Muscle layer of duodenum (tissue), 2 donors: ENCODE measurements around the gene RBBP8NL.

Source experiments
- H3K27ac ChIP-seq: one replicate; pipeline ENCODE4 v1.7.0; 2013; ENCODE audit warnings: mild to moderate bottlenecking, low read length
- H3K27me3 ChIP-seq: one replicate; pipeline ENCODE4 v1.7.0; 2013; ENCODE audit warnings: low read depth, mild to moderate bottlenecking, control low read depth, low read length
- H3K36me3 ChIP-seq, 2 donors: one replicate each; pipeline ENCODE4 v1.7.0; 2013; ENCODE audit warnings: low read length in 2 of 2, control low read depth in 1 of 2, mild to moderate bottlenecking in 1 of 2; ENCODE audit not compliant: insufficient read depth in 2 of 2, control insufficient read depth in 1 of 2
- H3K4me1 ChIP-seq, 2 donors: one replicate each; pipeline ENCODE4 v1.7.0; 2013; ENCODE audit warnings: low read length in 2 of 2, mild to moderate bottlenecking in 2 of 2, control low read depth in 1 of 2, moderate library complexity in 1 of 2; ENCODE audit not compliant: insufficient read depth in 2 of 2, control insufficient read depth in 1 of 2
- H3K4me3 ChIP-seq, 2 donors: one replicate each; pipeline ENCODE4 v1.7.0; 2013; ENCODE audit warnings: low read length in 2 of 2, low read depth in 1 of 2, mild to moderate bottlenecking in 1 of 2
- H3K9me3 ChIP-seq, 2 donors: one replicate each; pipeline ENCODE4 v1.7.0; 2013; ENCODE audit warnings: low read length in 2 of 2, control low read depth in 1 of 2, mild to moderate bottlenecking in 1 of 2; ENCODE audit not compliant: control insufficient read depth in 1 of 2
- donor health status: healthy.

RBBP8NL gene

GRCh38 chr20:62470001-62470400, 42.7 kb upstream of the RBBP8NL start:
- Histone ChIP-seq H3K27ac (no peak overlapping the region), H3K4me3 (no peak overlapping the region), H3K27me3 (peaks cover 13% of the 10 kb centered on the region), H3K9me3 (no peaks in the 10 kb centered on the region), H3K4me1 (peaks cover 0 to 4% of the 10 kb centered on the region in 2 donors), H3K36me3 (no peaks in the 10 kb centered on the region)

- Histone ChIP-seq H3K9me3 (no peaks in the 10 kb centered on the region), H3K27ac (no peak overlapping the region), H3K36me3 (no peaks in the 10 kb centered on the region), H3K27me3 (peaks cover 6% of the 10 kb centered on the region), H3K4me3 (no peak overlapping the region), H3K4me1 (no peaks in the 10 kb centered on the region)
Observed at GRCh38 chr20:62469352-62469751, 42.0 kb upstream of the RBBP8NL start.

- H3K9me3 ChIP-seq: no peaks in the 10 kb centered on the region
- no peaks in the 10 kb centered on the region for H3K36me3 ChIP-seq
- H3K27me3 ChIP-seq: no peaks in the 10 kb centered on the region
- H3K27ac ChIP-seq: no peak overlapping the region
- no peaks in the 10 kb centered on the region for H3K4me1 ChIP-seq
- no peak overlapping the region for H3K4me3 ChIP-seq
Observed at GRCh38 chr20:62466806-62467537, 39.6 kb upstream of the RBBP8NL start.

GRCh38 chr20:62466072-62466760, 38.9 kb upstream of the RBBP8NL start:
- H3K27ac ChIP-seq: no peak overlapping the region
- H3K36me3 ChIP-seq: no peaks in the 10 kb centered on the region
- H3K27me3 ChIP-seq: no peaks in the 10 kb centered on the region
- H3K9me3 ChIP-seq: no peaks in the 10 kb centered on the region
- no peak overlapping the region for H3K4me3 ChIP-seq
- H3K4me1 ChIP-seq: no peaks in the 10 kb centered on the region

GRCh38 chr20:62464990-62465389, 37.7 kb upstream of the RBBP8NL start:
- H3K9me3 ChIP-seq: no peaks in the 10 kb centered on the region
- no peak overlapping the region for H3K4me3 ChIP-seq
- no peak overlapping the region for H3K27ac ChIP-seq

GRCh38 chr20:62464425-62464770, 37.1 kb upstream of the RBBP8NL start:
- Histone ChIP-seq H3K36me3 (no peaks in the 10 kb centered on the region), H3K9me3 (no peaks in the 10 kb centered on the region), H3K4me1 (no peaks in the 10 kb centered on the region), H3K27me3 (no peaks in the 10 kb centered on the region), H3K4me3 (no peak overlapping the region), H3K27ac (no peak overlapping the region)

More at GRCh38 chr20:62464990-62465389, 37.7 kb upstream of the RBBP8NL start:
- H3K36me3 ChIP-seq: no peaks in the 10 kb centered on the region
- no peaks in the 10 kb centered on the region for H3K4me1 ChIP-seq
- H3K27me3 ChIP-seq: no peaks in the 10 kb centered on the region

- Histone ChIP-seq H3K27me3 (no peaks in the 10 kb centered on the region), H3K27ac (no peak overlapping the region), H3K9me3 (no peaks in the 10 kb centered on the region), H3K4me3 (no peak overlapping the region), H3K4me1 (no peaks in the 10 kb centered on the region), H3K36me3 (no peaks in the 10 kb centered on the region)
Observed at GRCh38 chr20:62463651-62464424, 36.5 kb upstream of the RBBP8NL start.

- Histone ChIP-seq H3K27me3 (no peaks in the 10 kb centered on the region), H3K27ac (no peak overlapping the region), H3K9me3 (no peaks in the 10 kb centered on the region), H3K36me3 (no peaks in the 10 kb centered on the region), H3K4me1 (no peaks in the 10 kb centered on the region), H3K4me3 (no peak overlapping the region)
Observed at GRCh38 chr20:62462976-62463592, 35.7 kb upstream of the RBBP8NL start.

- Histone ChIP-seq H3K4me1 (no peaks in the 10 kb centered on the region), H3K36me3 (no peaks in the 10 kb centered on the region), H3K4me3 (no peak overlapping the region), H3K9me3 (no peaks in the 10 kb centered on the region), H3K27ac (no peak overlapping the region), H3K27me3 (no peaks in the 10 kb centered on the region)
Observed at GRCh38 chr20:62461834-62462233, 34.5 kb upstream of the RBBP8NL start.

GRCh38 chr20:62461157-62461556, 33.8 kb upstream of the RBBP8NL start:
- no peaks in the 10 kb centered on the region for H3K27me3 ChIP-seq
- H3K9me3 ChIP-seq: no peaks in the 10 kb centered on the region
- no peaks in the 10 kb centered on the region for H3K4me1 ChIP-seq
- no peaks in the 10 kb centered on the region for H3K36me3 ChIP-seq
- no peak overlapping the region for H3K27ac ChIP-seq
- no peak overlapping the region for H3K4me3 ChIP-seq

GRCh38 chr20:62460678-62461077, 33.3 kb upstream of the RBBP8NL start:
- no peaks in the 10 kb centered on the region for H3K27me3 ChIP-seq

More at GRCh38 chr20:62460678-62461077, 33.3 kb upstream of the RBBP8NL start:
- H3K9me3 ChIP-seq: no peaks in the 10 kb centered on the region
- no peaks in the 10 kb centered on the region for H3K4me1 ChIP-seq
- no peak overlapping the region for H3K27ac ChIP-seq
- no peaks in the 10 kb centered on the region for H3K36me3 ChIP-seq
- H3K4me3 ChIP-seq: no peak overlapping the region
